Esophagus mucosa (tissue), 1 donor: ENCODE measurements around the gene RSBN1L. TPM values are rescaled to one million over a fixed set of nuclear protein-coding genes. Genes with fewer than 3 reads are reported as not detected.
"Not testable (repeated sequence)": the region's sequence is repeated elsewhere in the genome, so short reads cannot be mapped to it uniquely, and the experiment has no call there.

ENCODE experiments used
- ATAC-seq: fragments of 200-7000 bp; cut with Tn5 transposase; one replicate; pipeline ENCODE4 v1.9.1; 2020
- total RNA-seq: library from RNA; stranded (reverse); gene quantifications from one replicate; pipeline ENCODE4 v1.2.4, GENCODE V29; 2023
- donor health status: DM: yes; HTN: yes; CAD: no.

RSBN1L gene
- total RNA-seq, 1 donor from 2014 or later, result 9.9 TPM

- no peak for ATAC-seq
Observed at GRCh38 chr7:77771901-77772300, 75.6 kb downstream of the RSBN1L start.

GRCh38 chr7:77778535-77778934 is 82.3 kb downstream of the RSBN1L start:
- no peak for ATAC-seq

GRCh38 chr7:77782383-77782782 is 86.1 kb downstream of the RSBN1L start:
- ATAC-seq, result no peak

GRCh38 chr7:77783111-77783510 is 86.9 kb downstream of the RSBN1L start:
- no peak for ATAC-seq

DNA sequence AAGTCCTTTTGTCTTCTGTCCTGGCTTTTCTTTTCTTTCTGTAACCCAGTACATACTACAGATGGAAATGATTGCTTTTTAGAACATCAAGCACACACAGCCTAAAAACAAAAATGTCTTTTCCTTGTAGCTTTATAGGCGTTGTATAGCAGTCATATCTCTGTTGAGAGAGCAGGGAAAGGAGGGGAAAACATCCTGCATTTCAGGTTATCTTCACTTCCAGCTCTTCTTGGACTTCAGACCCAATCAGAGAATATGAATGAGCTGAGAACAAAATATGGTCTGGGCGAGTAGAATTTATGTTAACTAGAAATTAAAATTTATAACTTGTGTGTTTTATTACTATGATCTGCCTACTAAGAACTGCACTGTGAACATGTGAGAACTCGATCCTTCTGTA is 87.3 kb downstream of the RSBN1L start:
- no peak for ATAC-seq

- not testable (repeated sequence) for ATAC-seq
Observed at GRCh38 chr7:77784426-77784825, 88.2 kb downstream of the RSBN1L start.

DNA sequence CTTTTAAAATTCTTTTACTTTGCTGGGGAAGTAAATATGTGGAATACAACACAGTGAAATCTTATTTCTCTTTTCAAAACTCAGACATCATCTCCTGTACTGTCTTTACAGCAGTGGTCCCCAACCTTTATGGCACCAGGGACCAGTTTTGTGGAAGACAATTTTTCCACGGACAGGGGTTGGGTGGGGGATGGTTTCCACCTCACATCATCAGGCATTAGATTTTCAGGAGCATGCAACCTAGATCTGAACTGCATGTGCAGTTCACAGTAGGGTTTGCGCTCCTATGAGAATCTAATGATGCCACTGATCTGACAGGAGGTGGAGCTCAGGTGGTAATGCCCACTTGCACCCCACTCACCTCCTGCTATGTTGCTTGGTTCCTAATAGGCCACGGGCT is 89.8 kb downstream of the RSBN1L start:
- no peak for ATAC-seq

- ATAC-seq, result no peak
Observed at GRCh38 chr7:77786741-77787140, 90.5 kb downstream of the RSBN1L start.

DNA sequence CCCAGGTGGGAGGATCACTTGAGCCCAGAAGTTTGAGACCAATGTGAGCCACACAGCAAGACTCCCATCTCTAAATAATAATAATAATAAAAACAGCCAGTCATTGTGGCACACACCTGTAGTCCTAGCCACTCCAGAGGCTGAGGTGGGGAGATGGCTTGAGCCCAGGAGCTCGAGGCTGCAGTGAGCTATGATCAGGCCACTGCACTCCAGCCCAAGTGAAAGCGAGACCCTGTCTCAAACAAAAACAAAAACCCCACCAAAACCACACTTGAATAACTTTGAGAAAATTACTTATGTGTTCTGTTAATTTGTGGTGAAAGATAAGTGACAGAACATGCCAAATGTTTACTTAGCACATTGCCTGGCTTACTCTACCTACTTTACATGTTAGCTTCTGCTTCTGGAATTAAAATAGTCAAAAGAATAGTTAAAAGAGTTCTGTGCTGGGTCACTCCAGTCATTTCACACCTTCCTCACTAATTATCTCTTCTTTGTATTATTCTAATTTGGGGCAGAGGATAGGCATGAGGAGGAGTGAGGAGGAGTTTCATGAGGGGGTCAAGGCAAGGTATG is 92.2 kb downstream of the RSBN1L start:
- no peak for ATAC-seq

DNA sequence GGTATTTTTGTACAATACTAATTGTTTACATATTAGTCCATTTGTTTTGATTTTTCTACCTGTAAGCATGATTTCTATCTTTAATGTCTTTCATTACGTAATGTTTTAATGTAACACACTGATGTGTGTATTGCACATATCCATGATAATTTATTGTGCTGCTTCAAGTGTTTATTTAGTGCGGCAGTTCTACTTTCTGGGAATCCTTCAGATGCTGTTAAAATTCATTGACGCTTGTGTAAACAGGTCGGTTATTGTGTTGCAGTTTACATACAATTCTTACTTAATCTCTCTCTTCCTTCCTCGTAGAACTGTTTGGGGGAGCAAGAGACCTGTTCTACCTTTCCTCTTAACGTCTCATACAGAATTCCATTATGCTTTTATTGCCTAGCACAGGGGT is 95.1 kb downstream of the RSBN1L start:
- ATAC-seq, result no peak

GRCh38 chr7:77791956-77792355 is 95.7 kb downstream of the RSBN1L start:
- ATAC-seq, result no peak

- ATAC-seq, result no peak
Observed at GRCh38 chr7:77794000-77794399, 97.7 kb downstream of the RSBN1L start.

DNA sequence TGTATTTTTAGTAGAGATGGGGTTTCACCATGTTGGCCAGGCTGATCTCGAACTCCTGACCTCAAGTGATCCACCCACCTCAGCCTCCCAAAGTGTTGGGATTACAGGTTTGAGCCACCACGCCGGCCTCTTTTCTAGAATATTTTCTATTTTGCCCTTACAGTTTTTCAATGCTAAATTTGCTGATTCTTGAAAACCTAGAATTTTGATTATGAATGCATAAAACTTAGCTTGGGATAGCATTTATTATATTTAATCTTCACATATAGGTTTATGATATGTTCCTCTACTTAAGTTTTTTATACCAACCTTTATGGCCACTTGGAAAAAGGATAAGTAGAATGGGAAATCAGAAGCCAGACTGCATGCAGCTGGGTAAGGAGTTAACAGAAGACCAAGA is 99.8 kb downstream of the RSBN1L start:
- no peak for ATAC-seq

DNA sequence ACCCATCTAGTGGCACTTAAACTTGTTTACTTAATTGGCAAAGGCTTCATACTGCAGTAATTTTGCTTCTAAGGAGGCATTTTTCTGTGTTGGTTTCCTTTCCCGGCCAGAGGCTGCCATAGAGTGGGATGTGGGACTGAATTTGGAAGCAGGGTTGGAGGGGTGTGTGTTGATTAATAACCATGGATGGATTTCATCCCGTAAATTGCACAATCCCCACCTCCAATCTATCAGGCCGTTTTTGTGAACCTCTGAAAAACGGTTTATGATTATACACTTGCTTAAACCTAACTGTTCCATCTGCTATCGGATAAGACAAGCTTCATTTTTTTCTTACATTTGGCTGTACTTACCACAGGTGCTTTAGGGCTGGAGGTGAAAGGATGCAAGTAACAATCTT is 100.7 kb downstream of the RSBN1L start:
- no peak for ATAC-seq

- ATAC-seq, result peak; percentile 17
Observed at GRCh38 chr7:77797734-77798393, 101.6 kb downstream of the RSBN1L start.

DNA sequence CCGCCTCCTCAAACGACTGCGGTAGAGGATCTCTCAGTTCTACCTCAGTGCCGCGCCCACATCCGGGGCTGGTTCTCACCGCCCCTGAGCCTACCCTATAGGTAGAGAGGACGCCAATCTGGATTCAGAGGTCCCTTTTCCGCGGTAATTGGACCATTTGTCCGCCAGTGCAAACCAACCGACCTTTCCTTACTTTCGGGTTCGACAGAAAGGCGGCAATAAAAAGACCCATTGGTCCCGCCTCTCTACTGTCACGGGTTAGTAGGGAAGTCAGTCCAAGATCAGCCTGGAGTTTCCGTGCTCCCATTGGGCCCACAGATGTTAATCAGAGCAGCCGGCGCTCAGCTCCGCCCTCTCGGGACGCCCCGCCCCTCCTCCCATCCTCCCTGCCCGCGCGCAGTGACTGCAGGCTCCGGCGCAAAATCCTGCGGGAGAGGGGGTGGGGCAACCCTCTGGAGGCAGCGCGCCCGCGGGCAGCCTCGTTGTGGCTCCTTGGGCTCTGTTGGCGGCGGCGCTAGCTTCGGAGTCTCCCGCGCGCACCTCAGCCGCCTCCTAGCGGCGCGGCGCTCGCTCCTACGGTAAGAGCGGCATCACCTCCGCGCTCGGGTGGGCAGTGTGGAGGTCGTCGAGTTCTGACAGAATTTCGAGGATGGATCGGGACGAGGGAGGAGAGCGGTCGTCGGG is 102.3 kb downstream of the RSBN1L start, which contains the start of the genes PHTF2 and TMEM60:
TSS of gene PHTF2 (plus strand) at position 380 of the 684 bp plus-strand sequence.
TSS of gene TMEM60 (minus strand) at position 41 of the 684 bp plus-strand sequence. CDS start 4,061 bp downstream, outside the sequence.
- peak; percentile 98 for ATAC-seq

DNA sequence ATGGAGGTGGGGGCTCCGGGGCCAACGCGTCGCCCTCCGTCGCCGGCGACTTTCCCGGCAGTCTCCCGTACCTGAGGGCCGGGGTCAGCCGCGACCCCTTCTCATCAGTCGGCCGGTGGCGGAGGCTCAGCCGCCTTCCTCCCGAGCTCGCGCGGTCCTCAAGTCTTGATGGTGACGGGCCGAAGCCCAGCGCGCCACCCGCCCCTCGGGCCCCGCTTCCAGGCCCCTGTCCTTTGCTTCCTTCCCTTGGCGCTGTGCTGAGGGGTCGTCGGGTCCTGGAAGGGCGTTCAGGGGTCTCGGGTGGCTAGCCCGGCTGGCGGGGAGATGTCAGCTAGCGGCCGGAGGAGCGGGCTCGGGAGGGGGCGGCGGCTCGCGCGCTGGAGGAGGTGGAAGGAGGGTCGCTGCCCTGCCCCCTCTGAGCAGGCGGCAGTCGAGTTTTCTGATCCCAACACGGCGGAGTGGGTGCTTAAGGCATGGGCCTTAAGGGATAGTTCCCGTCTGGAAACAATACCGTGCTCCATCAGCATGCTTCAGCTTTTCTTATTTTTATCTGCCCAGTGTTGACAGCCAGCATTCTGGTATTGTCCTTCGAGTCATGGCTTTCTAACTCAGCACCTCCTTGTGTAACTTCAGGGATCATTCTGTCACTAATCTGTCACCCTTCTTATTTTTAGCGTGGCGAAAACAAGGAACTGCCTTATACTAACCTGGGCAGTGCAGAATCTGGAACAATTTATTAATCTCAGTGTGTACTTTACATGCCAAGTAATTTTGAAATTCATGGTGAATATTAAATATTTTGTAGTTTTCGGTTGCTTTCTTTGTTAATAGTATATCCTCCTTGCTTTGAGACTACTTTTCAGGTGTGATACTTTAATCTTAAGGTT is 103.1 kb downstream of the RSBN1L start:
- peak; percentile 7 for ATAC-seq

- ATAC-seq, result no peak
Observed at GRCh38 chr7:77800158-77800557, 103.9 kb downstream of the RSBN1L start.

DNA sequence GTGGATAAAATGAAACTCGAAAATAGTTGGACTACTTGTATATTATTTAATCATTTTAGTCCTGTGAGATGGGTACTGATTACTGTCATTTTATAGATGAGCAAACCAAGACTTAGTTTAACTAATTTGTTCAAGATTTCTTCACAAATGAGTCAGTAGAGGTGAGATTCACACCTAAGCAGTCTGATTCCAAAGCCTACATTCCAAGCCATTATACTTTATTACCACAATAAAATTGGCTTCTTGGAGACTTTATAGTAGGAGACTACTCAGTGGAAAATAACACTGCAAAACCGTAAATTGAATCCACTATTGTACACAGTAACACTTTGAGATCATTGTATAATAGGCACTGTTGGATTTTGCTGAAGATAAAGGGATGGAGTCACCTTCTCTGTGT is 104.5 kb downstream of the RSBN1L start:
- ATAC-seq, result no peak

DNA sequence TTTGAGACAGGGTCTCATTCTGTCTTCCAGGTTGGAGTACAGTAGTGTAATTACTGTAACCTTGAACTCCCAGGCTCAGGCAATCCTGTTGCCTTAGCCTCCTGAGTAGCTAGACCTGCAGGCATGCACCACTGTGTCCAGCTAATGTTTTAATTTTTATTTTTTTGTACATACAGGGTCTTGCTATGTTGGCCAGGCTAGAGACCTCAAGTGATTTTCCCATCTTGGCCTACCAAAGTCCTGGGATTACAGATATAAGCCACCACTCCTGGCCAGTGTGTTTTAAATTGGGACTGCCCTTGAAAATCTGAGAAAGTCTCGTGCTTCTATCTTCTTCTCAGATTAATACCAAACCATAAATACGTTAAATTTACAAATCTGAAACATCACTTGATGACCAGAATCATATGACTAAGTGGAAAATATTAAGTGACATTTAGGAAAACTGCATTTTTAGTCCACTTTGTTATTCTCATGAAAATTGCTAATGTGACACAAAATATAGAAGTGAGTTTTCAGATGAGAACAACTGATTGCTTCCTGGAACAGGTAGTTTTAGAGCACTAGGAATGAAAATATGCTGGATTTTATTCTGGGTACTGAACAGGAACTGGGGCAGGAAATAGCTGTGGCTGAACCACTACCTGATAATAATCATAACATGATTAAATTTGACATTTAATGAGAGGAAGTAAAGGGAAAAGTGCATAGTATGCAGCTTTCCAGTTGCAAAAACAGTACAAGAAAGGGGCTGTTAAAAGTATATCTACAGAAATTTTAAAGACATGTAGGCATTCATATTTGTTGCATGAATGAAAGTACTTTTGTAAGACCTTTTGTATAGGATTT is 106.5 kb downstream of the RSBN1L start:
- ATAC-seq, result no peak

- ATAC-seq, result no peak
Observed at GRCh38 chr7:77806425-77806824, 110.2 kb downstream of the RSBN1L start.

GRCh38 chr7:77808517-77808916 is 112.3 kb downstream of the RSBN1L start:
- no peak for ATAC-seq
